GM19372 (cell line): ENCODE data around the gene IRF8.
"Not testable (repeated sequence)": the region's sequence is repeated elsewhere in the genome, so short reads cannot be mapped to it uniquely, and the experiment has no call there.

Source experiments
- ATAC-seq: cut with Tn5 transposase; IDR thresholded peaks from one replicate; pipeline ENCODE4 v1.9.1; 2021; ENCODE audit warnings: mild to moderate bottlenecking, low read depth, moderate library complexity; ENCODE audit not compliant: unreplicated experiment

The IRF8 gene

GRCh38 chr16:85898521-85899442 is at the start of gene IRF8:
Gene IRF8, plus strand, starts transcription at chr16:85899162. Its CDS starts 3,854 bp downstream, at chr16:85903016.
- peak; percentile 48 for ATAC-seq

GRCh38 chr16:85849388-85849787 is 49.6 kb upstream of the IRF8 start:
- no peak for ATAC-seq

GRCh38 chr16:85850344-85850880 is 48.5 kb upstream of the IRF8 start:
- no peak for ATAC-seq

GRCh38 chr16:85851034-85851785 is 47.8 kb upstream of the IRF8 start:
- ATAC-seq: no peak

- ATAC-seq: no peak
Measured at GRCh38 chr16:85853547-85854545, 45.1 kb upstream of the IRF8 start.

- ATAC-seq: no peak
Measured at GRCh38 chr16:85854935-85855334, 44.0 kb upstream of the IRF8 start.

GRCh38 chr16:85856079-85856478 is 42.9 kb upstream of the IRF8 start:
- ATAC-seq: no peak

GRCh38 chr16:85856585-85856984 is 42.4 kb upstream of the IRF8 start:
- no peak for ATAC-seq

GRCh38 chr16:85857406-85857805 is 41.6 kb upstream of the IRF8 start:
- ATAC-seq: no peak

- ATAC-seq: not testable (repeated sequence)
Measured at GRCh38 chr16:85858571-85858970, 40.4 kb upstream of the IRF8 start.

GRCh38 chr16:85858984-85859817 is 39.8 kb upstream of the IRF8 start:
- no peak for ATAC-seq

GRCh38 chr16:85859818-85860125 is 39.2 kb upstream of the IRF8 start:
- no peak for ATAC-seq

- no peak for ATAC-seq
Measured at GRCh38 chr16:85860413-85861094, 38.4 kb upstream of the IRF8 start.

GRCh38 chr16:85861095-85861825 is 37.7 kb upstream of the IRF8 start:
- no peak for ATAC-seq

- ATAC-seq: no peak
Measured at GRCh38 chr16:85862476-85863383, 36.2 kb upstream of the IRF8 start.

- no peak for ATAC-seq
Measured at GRCh38 chr16:85863384-85863774, 35.6 kb upstream of the IRF8 start.

- ATAC-seq: no peak
Measured at GRCh38 chr16:85864965-85865364, 34.0 kb upstream of the IRF8 start.
